C4-2B (cell line): ENCODE results near the gene RIMS1.
A peak's percentile ranks its signal among the peaks of the same experiment; 100 is the strongest.

Source experiments
- H3K27ac ChIP-seq: fragments of 450-650 bp; 2 replicates; pipeline ENCODE4 v1.5.1; 2017
- ZFX ChIP-seq: fragments of 450-650 bp; IDR thresholded peaks from 2 replicates; pipeline ENCODE4 v1.6.1; 2017
- TF ChIP-seq, protein P1 (sequence below): fragments of 450-650 bp; conservative IDR thresholded peaks from 2 replicates; pipeline ENCODE4 v1.5.1; 2017; ENCODE audit warnings: mild to moderate bottlenecking

RIMS1 gene

DNA sequence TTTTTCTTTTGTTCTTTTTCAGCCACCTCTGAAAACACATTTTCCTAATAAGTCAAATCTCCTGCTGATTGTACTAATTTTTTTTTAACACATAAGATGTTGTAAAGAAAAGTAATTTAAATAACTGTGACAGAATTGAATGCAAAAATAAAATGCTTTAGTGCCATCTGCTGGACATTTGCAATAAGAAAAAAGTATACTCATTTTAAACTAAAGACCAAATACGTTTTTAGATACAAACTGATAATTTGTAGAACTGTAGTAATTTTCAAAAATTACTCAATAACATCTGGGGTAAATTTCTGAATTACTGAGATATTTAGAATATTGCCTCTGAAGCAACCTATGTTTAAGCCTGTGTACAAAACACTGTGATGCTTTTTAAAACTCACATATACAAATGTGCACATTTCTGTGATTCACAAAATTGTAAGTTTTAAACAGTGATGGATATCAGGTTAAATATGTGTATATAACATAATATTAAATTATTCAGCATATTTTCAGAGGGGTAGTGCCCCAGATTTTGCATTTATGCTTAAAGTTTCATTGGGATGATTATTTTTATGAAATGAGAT, 198.7 kb downstream of the RIMS1 start:
- H3K27ac ChIP-seq = no peak overlapping the region
- TF ChIP-seq, protein P1, sequence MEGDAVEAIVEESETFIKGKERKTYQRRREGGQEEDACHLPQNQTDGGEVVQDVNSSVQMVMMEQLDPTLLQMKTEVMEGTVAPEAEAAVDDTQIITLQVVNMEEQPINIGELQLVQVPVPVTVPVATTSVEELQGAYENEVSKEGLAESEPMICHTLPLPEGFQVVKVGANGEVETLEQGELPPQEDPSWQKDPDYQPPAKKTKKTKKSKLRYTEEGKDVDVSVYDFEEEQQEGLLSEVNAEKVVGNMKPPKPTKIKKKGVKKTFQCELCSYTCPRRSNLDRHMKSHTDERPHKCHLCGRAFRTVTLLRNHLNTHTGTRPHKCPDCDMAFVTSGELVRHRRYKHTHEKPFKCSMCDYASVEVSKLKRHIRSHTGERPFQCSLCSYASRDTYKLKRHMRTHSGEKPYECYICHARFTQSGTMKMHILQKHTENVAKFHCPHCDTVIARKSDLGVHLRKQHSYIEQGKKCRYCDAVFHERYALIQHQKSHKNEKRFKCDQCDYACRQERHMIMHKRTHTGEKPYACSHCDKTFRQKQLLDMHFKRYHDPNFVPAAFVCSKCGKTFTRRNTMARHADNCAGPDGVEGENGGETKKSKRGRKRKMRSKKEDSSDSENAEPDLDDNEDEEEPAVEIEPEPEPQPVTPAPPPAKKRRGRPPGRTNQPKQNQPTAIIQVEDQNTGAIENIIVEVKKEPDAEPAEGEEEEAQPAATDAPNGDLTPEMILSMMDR = peak; percentile 61
- TF ChIP-seq ZFX = no peak

DNA sequence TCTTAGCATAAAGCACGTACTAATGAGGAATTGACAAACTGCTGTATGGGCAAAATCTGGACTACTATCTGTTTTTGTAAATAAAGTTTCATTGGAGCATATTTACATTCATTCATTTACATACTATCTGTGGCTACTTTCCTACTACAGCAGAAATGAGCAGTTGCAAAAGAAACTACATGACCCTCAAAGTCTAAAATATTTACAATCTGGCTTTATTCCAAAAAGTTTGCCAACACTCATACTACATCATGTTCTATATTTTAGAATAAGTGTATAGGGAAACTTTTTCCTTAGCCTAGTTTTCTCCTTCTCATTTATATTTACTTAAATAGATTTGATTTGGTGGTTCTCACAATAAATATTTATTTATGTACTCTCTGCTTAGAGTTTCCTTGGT, 208.2 kb downstream of the RIMS1 start:
- TF ChIP-seq, protein P1 = no peak
- TF ChIP-seq ZFX = no peak
- no peak overlapping the region for H3K27ac ChIP-seq

DNA sequence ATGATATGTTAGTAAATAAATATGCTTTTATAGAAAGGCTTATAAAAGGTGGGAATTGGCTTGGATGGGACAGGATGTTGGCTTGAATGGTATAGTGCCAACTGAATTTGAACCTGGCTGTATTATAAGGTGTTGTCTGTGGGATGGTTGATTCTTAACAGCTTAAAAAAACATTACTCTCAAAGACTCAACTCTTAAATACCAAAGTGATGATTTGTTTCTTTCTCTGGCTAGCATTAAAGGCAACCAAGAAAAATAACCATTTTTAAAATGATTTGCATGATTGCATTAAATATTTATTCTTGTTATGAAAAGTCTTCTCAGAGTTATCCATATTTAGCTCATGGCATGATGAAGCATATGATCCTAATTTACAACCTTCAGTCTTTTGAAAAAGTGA, 216.2 kb downstream of the RIMS1 start:
- TF ChIP-seq ZFX = no peak
- TF ChIP-seq, protein P1 = no peak
- H3K27ac ChIP-seq = no peak overlapping the region

DNA sequence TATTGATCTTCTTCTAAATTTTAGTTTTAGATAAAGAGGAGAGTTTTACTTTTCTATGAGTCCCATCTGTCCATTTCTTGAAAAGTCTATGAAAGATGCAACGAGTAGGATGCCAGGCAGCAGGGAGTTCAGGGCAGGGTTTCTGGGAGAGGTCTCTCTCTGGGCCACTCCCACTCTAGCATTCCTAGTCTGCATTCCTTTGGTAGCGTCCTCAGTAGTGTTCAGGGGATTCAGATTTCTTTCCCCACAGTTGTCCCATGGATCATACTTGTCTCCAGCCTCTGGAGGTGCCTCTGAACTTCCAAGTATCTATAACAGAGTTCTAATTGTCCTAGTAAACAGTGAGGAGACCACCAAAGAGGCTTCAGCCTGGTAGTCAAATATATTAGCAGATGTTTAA, 225.3 kb downstream of the RIMS1 start:
- TF ChIP-seq, protein P1 = no peak
- no peak for TF ChIP-seq ZFX
- H3K27ac ChIP-seq = no peak overlapping the region

DNA sequence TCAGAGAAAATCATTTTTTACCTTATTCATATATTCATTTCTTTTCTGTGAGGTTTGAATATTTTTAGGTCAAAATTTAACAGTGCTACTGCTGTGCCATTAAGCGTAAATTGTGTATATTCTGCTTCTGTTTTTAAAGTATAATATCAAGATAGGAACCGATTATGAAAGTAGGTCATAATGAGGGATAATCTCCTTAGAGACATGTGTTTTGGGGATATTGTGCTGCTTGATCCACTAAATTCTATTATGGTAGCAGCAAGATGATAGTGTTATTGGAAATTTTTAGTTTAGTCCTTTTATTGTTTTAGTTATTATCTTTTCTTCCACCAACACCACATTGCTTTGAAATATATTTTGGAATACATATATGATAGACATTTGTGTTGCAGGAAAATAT, 244.0 kb downstream of the RIMS1 start:
- no peak overlapping the region for H3K27ac ChIP-seq

DNA sequence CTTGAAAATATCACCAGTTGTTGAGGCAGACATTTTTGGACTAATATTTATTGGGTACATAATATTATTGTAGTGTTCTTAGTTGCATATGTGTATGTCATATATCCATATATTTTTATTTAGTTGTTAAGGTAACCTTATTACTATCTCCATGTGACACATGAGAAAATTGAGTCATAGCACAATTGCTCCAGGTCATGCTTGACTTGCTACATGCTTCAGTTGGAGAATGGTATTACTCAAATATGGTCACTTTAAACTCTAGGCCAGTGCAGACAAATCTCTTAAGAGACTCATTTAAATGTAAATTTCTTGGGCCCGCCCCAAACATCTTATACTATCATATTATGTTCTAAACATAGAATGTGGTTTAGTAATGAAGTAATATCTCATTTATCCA, 246.1 kb downstream of the RIMS1 start:
- H3K27ac ChIP-seq = no peak overlapping the region
- TF ChIP-seq ZFX = no peak
- TF ChIP-seq, protein P1 = no peak

More for the DNA sequence above, 244.0 kb downstream of the RIMS1 start:
- TF ChIP-seq, protein P1 = no peak
- TF ChIP-seq ZFX = no peak

DNA sequence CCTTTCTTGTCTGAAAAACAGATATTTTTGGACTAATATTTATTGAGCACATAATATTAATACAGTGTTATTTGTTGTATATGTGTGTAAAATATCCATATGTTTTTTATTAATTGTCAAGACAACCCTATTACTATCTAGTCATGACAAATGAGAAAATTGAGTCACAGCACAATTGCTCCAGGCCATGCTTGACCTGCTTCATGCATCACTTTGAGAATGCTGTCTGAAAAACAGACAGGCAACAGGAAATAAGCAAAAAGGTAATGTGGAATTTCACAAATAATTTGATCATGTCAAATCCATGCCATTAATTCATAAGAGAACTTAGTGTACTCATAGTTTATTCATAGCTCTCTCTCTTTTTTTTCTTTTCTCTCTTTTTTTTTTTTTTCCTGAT, 246.5 kb downstream of the RIMS1 start:
- TF ChIP-seq, protein P1 = no peak
- no peak for TF ChIP-seq ZFX
- H3K27ac ChIP-seq = no peak overlapping the region
